MCF 10A (cell line): Measurements from ENCODE around the gene STRIP2. TPM values are rescaled to one million over a fixed set of nuclear protein-coding genes. Genes with fewer than 3 reads are reported as not detected.
"Not testable (repeated sequence)": the region's sequence is repeated elsewhere in the genome, so short reads cannot be mapped to it uniquely, and the experiment has no call there.

Experiments used
- BruUV-seq: library from RNA; stranded (reverse); fragments of 400-500 nt; replicated peaks from 2 replicates; lab custom pipeline; 2021; lab: Mats Ljungman, UMichigan
- CTCF ChIA-PET: fragments of 300-600 bp; sonication (Branson Sonifier 250); formaldehyde crosslinking; extraction: SDS; loops from one replicate; lab custom pipeline; 2021; ENCODE audit warnings: antibody characterized with exemption, inconsistent platforms; lab: Yijun Ruan, JAX
- POLR2A ChIA-PET: fragments of 300-600, 350-650 bp; sonication (Branson Sonifier 250); formaldehyde crosslinking; extraction: SDS; loops from one replicate; lab custom pipeline; 2020; ENCODE audit warnings: antibody characterized with exemption, inconsistent platforms; lab: Yijun Ruan, JAX
- DNase-seq: peaks from one replicate; pipeline ENCODE4 v3.0.0-alpha.2; 2018; ENCODE audit not compliant: unreplicated experiment
- H3K27ac Mint-ChIP-seq: one replicate; pipeline ENCODE4 v1.8.0; 2022; ENCODE audit warnings: mild to moderate bottlenecking, low read depth, mixed read lengths; ENCODE audit not compliant: unreplicated experiment
- H3K27me3 Mint-ChIP-seq: one replicate; pipeline ENCODE4 v1.8.0; 2022; ENCODE audit warnings: mixed read lengths; ENCODE audit not compliant: insufficient read depth, unreplicated experiment
- H3K36me3 Mint-ChIP-seq: one replicate; pipeline ENCODE4 v1.8.0; 2022; ENCODE audit warnings: mild to moderate bottlenecking, moderate library complexity, mixed read lengths; ENCODE audit not compliant: insufficient read depth, unreplicated experiment
- H3K4me1 Mint-ChIP-seq: one replicate; pipeline ENCODE4 v1.8.0; 2022; ENCODE audit warnings: mixed read lengths; ENCODE audit not compliant: insufficient read depth, unreplicated experiment
- H3K4me3 Mint-ChIP-seq: one replicate; pipeline ENCODE4 v1.8.0; 2022; ENCODE audit warnings: mild to moderate bottlenecking, moderate library complexity, mixed read lengths; ENCODE audit not compliant: unreplicated experiment
- H3K9me3 Mint-ChIP-seq: one replicate; pipeline ENCODE4 v1.8.0; 2022; ENCODE audit warnings: mixed read lengths; ENCODE audit not compliant: unreplicated experiment
- intact Hi-C: fragments of 100-400 bp; cut with micrococcal nuclease; formaldehyde crosslinking; loops from 2 replicates; pipeline ENCODE4 v1.14.1; 2022
- total RNA-seq: library from RNA; stranded (reverse); gene quantifications from 2 replicates; pipeline ENCODE4 v1.2.3, GENCODE V29; 2022
- TF ChIP-seq, protein P1 (sequence below): fragments of 200-600 bp; IDR thresholded peaks from one replicate; pipeline ENCODE4 v1.8.0; 2022; ENCODE audit warnings: antibody characterized with exemption, mild to moderate bottlenecking; ENCODE audit not compliant: unreplicated experiment

STRIP2 gene
- total RNA-seq, 1 experiment from 2014 or later = 6.3 TPM

DNA sequence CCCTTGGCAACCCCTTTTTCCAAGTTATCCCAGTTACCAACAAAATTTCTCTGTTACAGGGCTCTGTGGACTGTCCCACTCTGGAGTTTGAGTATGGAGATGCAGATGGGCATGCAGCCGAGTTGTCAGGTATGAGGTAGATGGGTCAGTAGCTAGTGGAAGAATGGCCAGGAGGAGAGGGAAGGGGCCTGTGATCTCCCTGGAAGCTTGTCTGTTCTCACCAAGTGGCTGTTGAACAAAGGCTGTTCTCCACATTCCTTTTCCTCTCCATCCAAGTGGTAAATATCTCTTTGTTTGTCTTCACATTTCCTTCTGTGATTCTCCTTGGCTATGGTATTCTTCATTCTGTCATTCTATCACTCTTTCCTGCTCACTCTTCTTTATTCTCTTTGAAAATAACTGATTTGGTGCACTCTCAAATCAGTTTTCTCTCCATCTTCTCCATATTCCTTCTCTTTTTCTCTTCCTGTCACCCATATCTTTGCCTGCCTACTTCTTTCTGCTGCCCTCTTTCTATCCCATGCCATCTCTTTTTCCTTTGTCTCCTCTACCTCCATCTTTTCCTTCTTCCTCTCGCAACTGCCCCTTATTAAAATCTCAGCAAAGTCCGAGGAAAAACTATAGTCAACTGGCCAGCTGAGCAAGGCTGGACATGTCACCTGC is 5.9 kb downstream of the STRIP2 start:
- intact Hi-C loops = no loop called here
- Mint-ChIP-seq H3K27ac (peak overlapping the region; percentile 88), H3K4me3 (no peak overlapping the region), H3K9me3 (no peaks in the 10 kb centered on the region), H3K27me3 (no peaks in the 10 kb centered on the region), H3K4me1 (peaks cover 36% of the 10 kb centered on the region), H3K36me3 (peaks cover 5% of the 10 kb centered on the region)
- POLR2A ChIA-PET = interaction anchor here (1.0 to 2.8 kb wide), 5 partner anchors 10 to 62 kb away, joined by 3 to 13 read pairs (median 6); no protein-coding TSS in a partner anchor
- DNase-seq = no peak
- CTCF ChIA-PET = interaction anchor here (0.7 to 2.0 kb wide), 3 partner anchors 30 to 138 kb away, joined by 3 to 11 read pairs (median 4); no protein-coding TSS in a partner anchor
- TF ChIP-seq, protein P1, sequence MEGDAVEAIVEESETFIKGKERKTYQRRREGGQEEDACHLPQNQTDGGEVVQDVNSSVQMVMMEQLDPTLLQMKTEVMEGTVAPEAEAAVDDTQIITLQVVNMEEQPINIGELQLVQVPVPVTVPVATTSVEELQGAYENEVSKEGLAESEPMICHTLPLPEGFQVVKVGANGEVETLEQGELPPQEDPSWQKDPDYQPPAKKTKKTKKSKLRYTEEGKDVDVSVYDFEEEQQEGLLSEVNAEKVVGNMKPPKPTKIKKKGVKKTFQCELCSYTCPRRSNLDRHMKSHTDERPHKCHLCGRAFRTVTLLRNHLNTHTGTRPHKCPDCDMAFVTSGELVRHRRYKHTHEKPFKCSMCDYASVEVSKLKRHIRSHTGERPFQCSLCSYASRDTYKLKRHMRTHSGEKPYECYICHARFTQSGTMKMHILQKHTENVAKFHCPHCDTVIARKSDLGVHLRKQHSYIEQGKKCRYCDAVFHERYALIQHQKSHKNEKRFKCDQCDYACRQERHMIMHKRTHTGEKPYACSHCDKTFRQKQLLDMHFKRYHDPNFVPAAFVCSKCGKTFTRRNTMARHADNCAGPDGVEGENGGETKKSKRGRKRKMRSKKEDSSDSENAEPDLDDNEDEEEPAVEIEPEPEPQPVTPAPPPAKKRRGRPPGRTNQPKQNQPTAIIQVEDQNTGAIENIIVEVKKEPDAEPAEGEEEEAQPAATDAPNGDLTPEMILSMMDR = no peak
- no TSS peak for BruUV-seq

DNA sequence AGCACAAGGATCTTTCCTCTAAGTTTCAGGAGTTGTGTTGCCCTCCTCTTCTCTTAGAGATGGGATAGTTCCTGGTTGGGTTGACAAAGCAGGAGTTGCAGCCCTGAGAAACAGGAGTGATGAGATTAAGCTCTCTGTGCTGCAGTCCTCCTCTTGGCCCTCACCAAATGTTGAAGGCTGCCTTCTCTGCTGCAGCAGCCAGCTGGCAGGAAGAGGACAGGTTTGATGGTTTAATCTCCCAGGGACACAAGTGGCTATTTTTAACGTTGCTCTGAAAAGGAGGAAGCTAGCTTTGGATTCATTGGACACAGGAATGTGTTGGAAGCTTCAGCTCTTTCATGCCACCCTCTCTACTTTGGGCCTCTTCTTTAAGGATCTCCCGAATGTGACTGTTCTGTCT is 9.4 kb downstream of the STRIP2 start:
- Mint-ChIP-seq H3K4me1 (peaks cover 40% of the 10 kb centered on the region), H3K9me3 (no peaks in the 10 kb centered on the region), H3K36me3 (peaks cover 20% of the 10 kb centered on the region), H3K27ac (no peak overlapping the region), H3K4me3 (no peak overlapping the region), H3K27me3 (no peaks in the 10 kb centered on the region)
- BruUV-seq = no TSS peak
- CTCF ChIA-PET = interaction anchor here (0.9 to 1.1 kb wide), 2 partner anchors 10 to 77 kb away, joined by 3 to 4 read pairs; no protein-coding TSS in a partner anchor
- DNase-seq = no peak
- POLR2A ChIA-PET = interaction anchor here (1.7 kb wide), 1 partner anchor 10 kb away, joined by 5 read pairs; no protein-coding TSS in a partner anchor
- intact Hi-C loops = no loop called here
- TF ChIP-seq, protein P1 = no peak

DNA sequence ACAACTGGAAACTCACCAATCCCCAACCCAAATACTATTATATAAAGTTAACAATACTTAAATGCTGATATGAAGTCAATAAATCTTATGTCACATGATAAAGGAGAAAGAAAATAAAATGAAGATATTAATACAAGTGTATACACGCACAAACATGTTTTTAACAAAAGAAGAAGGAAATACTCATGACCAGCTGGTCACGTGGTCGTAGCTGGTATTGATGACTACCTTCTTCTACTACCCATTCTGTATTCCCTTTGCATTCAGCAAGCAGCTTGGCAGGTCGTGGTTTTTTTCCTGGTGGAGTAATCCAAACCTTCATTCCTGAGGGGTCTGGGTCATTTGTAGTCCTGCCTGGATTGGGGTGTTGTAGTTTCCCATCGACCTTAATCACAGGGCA is 10.5 kb downstream of the STRIP2 start:
- H3K27ac Mint-ChIP-seq, CTCF ChIA-PET: not testable (repeated sequence)

DNA sequence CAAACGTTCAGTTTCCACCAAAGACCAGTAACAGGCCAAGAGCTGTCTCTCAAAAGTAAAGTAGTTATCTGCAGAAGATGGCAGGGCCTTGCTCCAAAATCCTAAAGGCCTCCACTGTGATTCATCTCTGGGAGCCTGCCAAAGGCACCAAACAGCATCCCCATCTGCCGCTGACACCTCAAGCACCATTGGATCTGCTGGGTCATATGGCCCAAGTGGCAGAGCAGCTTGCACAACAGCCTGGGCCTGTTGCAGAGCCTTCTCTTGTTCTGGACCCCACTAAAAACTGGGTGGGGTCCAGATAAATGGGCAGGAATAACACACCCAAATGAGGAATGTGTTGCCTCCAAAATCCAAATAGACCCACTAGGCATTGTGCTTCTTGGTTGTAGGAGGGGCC is 12.7 kb downstream of the STRIP2 start:
- BruUV-seq, CTCF ChIA-PET, H3K27me3 Mint-ChIP-seq, H3K4me3 Mint-ChIP-seq, H3K9me3 Mint-ChIP-seq, intact Hi-C loops: not testable (repeated sequence)
- H3K36me3 Mint-ChIP-seq = peaks cover 16% of the 10 kb centered on the region
- POLR2A ChIA-PET = interaction anchor here (0.6 to 1.4 kb wide), 5 partner anchors 13 to 392 kb away, joined by 3 to 5 read pairs (median 3); partner anchors contain the start of genes STRIP2 and TNPO3
- DNase-seq = peak; percentile 85
- H3K4me1 Mint-ChIP-seq = peaks cover 18% of the 10 kb centered on the region
- H3K27ac Mint-ChIP-seq = peak overlapping the region; percentile 25

More for the DNA sequence above, 10.5 kb downstream of the STRIP2 start:
- H3K4me3 Mint-ChIP-seq, DNase-seq, intact Hi-C loops, H3K9me3 Mint-ChIP-seq, BruUV-seq, POLR2A ChIA-PET, H3K27me3 Mint-ChIP-seq: not testable (repeated sequence)
- peaks cover 20% of the 10 kb centered on the region for H3K36me3 Mint-ChIP-seq
- H3K4me1 Mint-ChIP-seq = peaks cover 30% of the 10 kb centered on the region

DNA sequence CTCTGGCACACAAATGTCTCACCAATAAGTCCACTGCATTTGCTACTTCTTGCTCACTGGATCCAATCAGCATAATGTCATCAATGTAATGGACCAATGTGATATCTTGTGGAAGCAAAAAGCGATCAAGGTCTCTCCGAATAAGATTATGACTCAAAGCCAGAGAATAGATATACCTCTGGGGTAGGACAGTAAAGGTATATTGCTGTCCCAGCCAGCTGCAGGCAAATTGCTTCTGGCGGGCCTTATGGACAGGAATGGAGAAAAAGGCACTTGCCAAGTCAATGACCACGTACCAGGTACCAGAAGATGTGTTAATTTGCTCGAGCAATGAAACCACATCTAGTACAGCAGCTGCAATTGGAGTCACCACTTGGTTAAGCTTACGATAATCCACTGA is 13.2 kb downstream of the STRIP2 start:
- H3K4me3 Mint-ChIP-seq, H3K27me3 Mint-ChIP-seq, intact Hi-C loops, DNase-seq, H3K9me3 Mint-ChIP-seq, BruUV-seq: not testable (repeated sequence)
- POLR2A ChIA-PET = interaction anchor here (0.6 to 1.4 kb wide), 6 partner anchors 8 to 392 kb away, joined by 3 to 5 read pairs (median 3); partner anchors contain the start of genes STRIP2 and TNPO3
- CTCF ChIA-PET = interaction anchor here (1.0 to 1.2 kb wide), 2 partner anchors 11 to 80 kb away, joined by 4 to 7 read pairs; no protein-coding TSS in a partner anchor
- peaks cover 16% of the 10 kb centered on the region for H3K36me3 Mint-ChIP-seq
- peaks cover 18% of the 10 kb centered on the region for H3K4me1 Mint-ChIP-seq
- H3K27ac Mint-ChIP-seq = peak overlapping the region; percentile 25

DNA sequence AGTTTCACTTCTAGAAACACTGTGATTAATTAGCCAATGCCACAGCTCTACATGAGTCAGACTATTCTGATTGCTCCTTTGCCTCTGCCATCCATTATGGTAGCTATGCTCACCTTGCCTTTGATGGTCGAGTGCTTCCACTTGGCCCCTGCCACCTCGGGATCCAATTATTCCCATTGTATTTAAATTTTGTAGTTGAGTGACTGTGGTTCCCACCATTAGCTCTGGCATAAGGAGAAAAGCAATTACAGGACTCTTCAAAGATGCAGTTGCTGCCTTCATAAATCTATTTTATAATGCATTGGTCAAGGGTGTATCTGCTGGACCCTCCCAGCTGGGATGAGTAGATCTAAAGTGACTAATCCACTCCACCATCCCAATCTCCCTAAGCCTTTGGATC is 14.4 kb downstream of the STRIP2 start:
- H3K27me3 Mint-ChIP-seq, H3K4me3 Mint-ChIP-seq, DNase-seq, BruUV-seq, H3K27ac Mint-ChIP-seq, intact Hi-C loops, H3K9me3 Mint-ChIP-seq: not testable (repeated sequence)
- POLR2A ChIA-PET = interaction anchor here (1.4 kb wide), 1 partner anchor 14 kb away, joined by 3 read pairs; the partner anchor contains the start of gene STRIP2
- peaks cover 20% of the 10 kb centered on the region for H3K4me1 Mint-ChIP-seq
- peaks cover 16% of the 10 kb centered on the region for H3K36me3 Mint-ChIP-seq
- CTCF ChIA-PET = interaction anchor here (1.0 to 1.3 kb wide), 3 partner anchors 14 to 81 kb away, joined by 4 read pairs; partner anchors contain the start of gene STRIP2
